Measurements from ENCODE around the gene ALG6. TPM values are rescaled to one million over a fixed set of nuclear protein-coding genes. Genes with fewer than 3 reads are reported as not detected.

ALG6 gene
- polyA plus RNA-seq, 4 donors: 22.4 to 28.3 (median 27.7) TPM

- DNase-seq (ENCODE audit: low read depth in 4 of 4, low spot score in 3 of 4): no peak
Observed at GRCh38 chr1:63480057-63480456, 112.6 kb downstream of the ALG6 start.

GRCh38 chr1:63486629-63487028, 119.2 kb downstream of the ALG6 start:
- no peak for DNase-seq (ENCODE audit: low read depth in 4 of 4, low spot score in 3 of 4)

GRCh38 chr1:63487336-63488065, 120.1 kb downstream of the ALG6 start:
- DNase-seq (ENCODE audit: low read depth in 4 of 4, low spot score in 3 of 4): no peak

Other genes starting within 250 kb of the ALG6 start
- under 1 TPM; 0.23 to 0.91 (median 0.27) TPM for gene FOXD3, start 45.1 kb upstream of the ALG6 start, polyA plus RNA-seq (ENCODE audit: insufficient read length in 4 of 4)
- gene ITGB3BP, start 155.6 kb downstream of the ALG6 start, polyA plus RNA-seq (ENCODE audit: insufficient read length in 4 of 4): 10 to 100 TPM; 57.5 to 67.5 (median 61.5) TPM
- gene EFCAB7, start 155.9 kb downstream of the ALG6 start, polyA plus RNA-seq (ENCODE audit: insufficient read length in 4 of 4): 10 to 100 TPM; 19.3 to 23.3 (median 21.6) TPM
- 10 to 100 TPM; 30.7 to 32.4 (median 31.8) TPM for gene PGM1, start 225.8 kb downstream of the ALG6 start, polyA plus RNA-seq (ENCODE audit: insufficient read length in 4 of 4)

Measured in right renal pelvis (tissue), 4 donors.